Naive thymus-derived CD4-positive, alpha-beta T cell (primary cell): ENCODE data around the gene NGDN. TPM values are rescaled to one million over a fixed set of nuclear protein-coding genes. Genes with fewer than 3 reads are reported as not detected.

ENCODE experiments used
- ATAC-seq: fragments of 150-1000 bp; cut with Tn5 transposase; 2 replicates; pipeline ENCODE4 v1.10.0; 2021; ENCODE audit warnings: mild to moderate bottlenecking, moderate library complexity
- CTCF ChIA-PET: fragments of 350-600 bp; sonication (Branson Sonifier 250); formaldehyde crosslinking; loops from one replicate; lab custom pipeline; 2021; ENCODE audit warnings: antibody characterized with exemption; lab: Charles Lee
- POLR2A ChIA-PET: fragments of 350-600 bp; sonication (Branson Sonifier 250); formaldehyde crosslinking; loops from one replicate; lab custom pipeline; 2021; ENCODE audit warnings: antibody characterized with exemption, inconsistent platforms; lab: Charles Lee
- DNase-seq, 9 donors: peaks; one replicate each; pipeline versions ENCODE4 v3.0.0 to v3.0.0-alpha.2; 2020 to 2022; ENCODE audit warnings: mixed read lengths in 1 of 9
- H3K27ac ChIP-seq: one replicate; pipeline ENCODE4 v1.7.0; 2013; ENCODE audit warnings: mild to moderate bottlenecking, low read depth, low read length, moderate library complexity
- H3K27me3 ChIP-seq, 2 donors: one replicate each; pipeline ENCODE4 v1.7.0; 2013; ENCODE audit warnings: low read length in 2 of 2, mild to moderate bottlenecking in 2 of 2, moderate library complexity in 2 of 2; ENCODE audit not compliant: control insufficient read depth in 2 of 2, insufficient read depth in 2 of 2
- H3K36me3 ChIP-seq, 3 experiments: 1 replicate in 2 of 3; 2 replicates in 1 of 3; pipeline ENCODE4 v1.7.0; 2013; ENCODE audit warnings: low read length in 3 of 3, mild to moderate bottlenecking in 3 of 3, moderate library complexity in 1 of 3; ENCODE audit not compliant: insufficient read depth in 3 of 3, control insufficient read depth in 2 of 3
- H3K4me1 ChIP-seq, 2 donors: one replicate each; pipeline ENCODE4 v1.7.0; 2013; ENCODE audit warnings: low read length in 2 of 2, mild to moderate bottlenecking in 2 of 2, moderate library complexity in 1 of 2; ENCODE audit not compliant: control insufficient read depth in 2 of 2, insufficient read depth in 2 of 2
- H3K4me3 ChIP-seq: 2 replicates; pipeline ENCODE4 v1.7.0; 2013; ENCODE audit warnings: mild to moderate bottlenecking, low read length
- H3K9me3 ChIP-seq, 3 experiments: 1 replicate in 2 of 3; 2 replicates in 1 of 3; pipeline ENCODE4 v1.7.0; 2013; ENCODE audit warnings: low read length in 3 of 3; ENCODE audit not compliant: control insufficient read depth in 2 of 3
- H3K27ac Mint-ChIP-seq, 9 donors: one replicate each; pipeline ENCODE4 v1.8.0; 2020 to 2022; ENCODE audit warnings: mixed read lengths in 9 of 9, mild to moderate bottlenecking in 8 of 9, moderate library complexity in 5 of 9, inconsistent platforms in 2 of 9
- H3K27me3 Mint-ChIP-seq, 5 donors: one replicate each; pipeline ENCODE4 v1.8.0; 2021 to 2022; ENCODE audit warnings: mixed read lengths in 5 of 5, mild to moderate bottlenecking in 1 of 5
- H3K36me3 Mint-ChIP-seq, 5 donors: one replicate each; pipeline ENCODE4 v1.8.0; 2020 to 2022; ENCODE audit warnings: mixed read lengths in 5 of 5, mild to moderate bottlenecking in 3 of 5, inconsistent platforms in 1 of 5
- H3K4me1 Mint-ChIP-seq, 7 donors: one replicate each; pipeline ENCODE4 v1.8.0; 2020 to 2022; ENCODE audit warnings: mixed read lengths in 7 of 7, mild to moderate bottlenecking in 3 of 7, inconsistent platforms in 1 of 7
- H3K4me3 Mint-ChIP-seq, 10 donors: one replicate each; pipeline ENCODE4 v1.8.0; 2020 to 2022; ENCODE audit warnings: mild to moderate bottlenecking in 10 of 10, mixed read lengths in 10 of 10, moderate library complexity in 6 of 10, inconsistent platforms in 2 of 10
- H3K9me3 Mint-ChIP-seq, 11 donors: one replicate each; pipeline ENCODE4 v1.8.0; 2020 to 2022; ENCODE audit warnings: mixed read lengths in 11 of 11, mild to moderate bottlenecking in 4 of 11, inconsistent platforms in 1 of 11, moderate library complexity in 1 of 11
- intact Hi-C, 2 donors: fragments of 100-400 bp; cut with micrococcal nuclease; formaldehyde crosslinking; loops; one replicate each; pipeline ENCODE4 v1.15.1; 2023
- polyA plus RNA-seq, 2 donors: library from polyadenylated mRNA; unstranded; fragments of 300-500 nt; fragmentation: Illumina TruSeq; gene quantifications; one replicate each; pipeline ENCODE4 v1.2.3, GENCODE V29; 2021
- total RNA-seq, 6 experiments: library from RNA in 5 of 6; stranded (reverse) in 5 of 6; gene quantifications; 1 replicate in 5 of 6; 2 replicates in 1 of 6; pipeline ENCODE4 v1.2.3 and lab custom pipeline; 2021 to 2026

Gene NGDN
- total and polyA plus RNA-seq, 7 experiments from 2014 or later = 52.9 to 152 (median 93.9) TPM

DNA sequence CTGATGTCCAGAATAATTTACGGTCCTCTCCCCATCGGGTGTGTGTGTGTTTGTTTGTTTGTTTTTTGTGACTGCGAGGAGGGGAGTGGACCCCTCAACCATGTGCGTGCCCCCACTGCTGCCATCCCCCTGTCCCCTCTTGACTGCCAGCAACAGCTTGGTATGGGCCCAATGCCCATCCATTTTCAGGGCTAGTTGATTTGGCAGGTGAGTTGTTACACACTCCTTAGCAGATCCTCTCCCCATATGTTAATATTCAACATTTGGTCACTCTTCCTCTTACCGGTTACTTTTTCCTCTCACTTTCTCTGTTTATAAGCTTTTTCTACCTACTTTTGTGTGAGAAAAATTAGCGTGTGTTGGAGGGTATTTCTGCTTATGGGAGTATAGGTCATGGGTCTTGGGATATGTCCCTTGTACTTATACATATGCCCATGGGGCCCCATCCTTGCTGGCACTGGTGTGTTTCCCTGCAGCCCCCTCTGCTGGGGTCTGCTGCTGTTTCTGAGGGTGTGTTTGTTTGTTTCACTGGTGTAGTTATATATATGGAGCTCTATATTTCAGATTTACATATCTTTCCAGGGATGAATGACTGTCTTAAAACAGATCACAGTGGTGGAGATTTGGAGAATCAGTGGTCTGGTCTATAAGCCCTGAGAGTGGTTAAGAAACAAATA is 48.3 kb downstream of the NGDN start:
- H3K27ac ChIP-seq = no peak overlapping the region
- no peaks in the 10 kb centered on the region for H3K27me3 Mint-ChIP-seq
- CTCF ChIA-PET = no interaction called here

DNA sequence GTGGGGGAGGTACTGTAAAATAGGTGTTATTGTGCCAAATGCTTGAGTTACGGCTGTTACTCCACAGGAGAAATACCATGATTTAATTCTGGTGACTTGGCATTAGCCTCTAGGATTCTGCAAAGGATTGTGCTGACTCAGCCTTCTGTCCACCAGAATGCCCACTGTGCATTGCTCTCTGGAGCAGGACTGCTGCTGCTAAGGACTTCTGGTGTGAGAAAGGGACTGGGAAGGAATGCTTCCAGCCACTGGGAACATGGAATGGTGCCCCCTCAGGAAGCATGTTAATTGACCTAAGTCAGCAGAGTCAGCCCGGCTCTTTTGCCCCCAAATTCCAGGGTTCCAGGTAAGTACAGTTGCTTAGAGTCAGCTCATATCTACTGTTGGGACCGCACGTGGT is 49.2 kb downstream of the NGDN start:
- no peak for DNase-seq
- Mint-ChIP-seq H3K4me1 (peaks cover 0 to 5% (median 4%) of the 10 kb centered on the region in 7 donors), H3K36me3 (peaks cover 0 to 5% (median 0%) of the 10 kb centered on the region in 5 donors), H3K27me3 (no peaks in the 10 kb centered on the region), H3K9me3 (no peaks in the 10 kb centered on the region), H3K27ac (no peak overlapping the region), H3K4me3 (no peak overlapping the region)
- Histone ChIP-seq H3K36me3 (no peaks in the 10 kb centered on the region), H3K4me3 (no peak overlapping the region), H3K4me1 (no peaks in the 10 kb centered on the region), H3K27me3 (no peaks in the 10 kb centered on the region), H3K9me3 (no peaks in the 10 kb centered on the region), H3K27ac (no peak overlapping the region)
- ChIA-PET POLR2A (no interaction called here), CTCF (no interaction called here)
- ATAC-seq = no peak
- intact Hi-C loops = no loop called here

More for the DNA sequence above, 48.3 kb downstream of the NGDN start:
- Histone ChIP-seq H3K9me3 (no peaks in the 10 kb centered on the region), H3K27me3 (no peaks in the 10 kb centered on the region), H3K36me3 (no peaks in the 10 kb centered on the region), H3K4me1 (no peaks in the 10 kb centered on the region), H3K4me3 (no peak overlapping the region)
- H3K27ac Mint-ChIP-seq = no peak overlapping the region
- no peaks in the 10 kb centered on the region for H3K9me3 Mint-ChIP-seq
- intact Hi-C loops = no loop called here
- no peak overlapping the region for H3K4me3 Mint-ChIP-seq
- POLR2A ChIA-PET = no interaction called here
- peaks cover 0 to 6% (median 0%) of the 10 kb centered on the region in 5 donors for H3K36me3 Mint-ChIP-seq
- DNase-seq (no peak), ATAC-seq (no peak)
- H3K4me1 Mint-ChIP-seq = peaks cover 0 to 11% (median 8%) of the 10 kb centered on the region in 7 donors

DNA sequence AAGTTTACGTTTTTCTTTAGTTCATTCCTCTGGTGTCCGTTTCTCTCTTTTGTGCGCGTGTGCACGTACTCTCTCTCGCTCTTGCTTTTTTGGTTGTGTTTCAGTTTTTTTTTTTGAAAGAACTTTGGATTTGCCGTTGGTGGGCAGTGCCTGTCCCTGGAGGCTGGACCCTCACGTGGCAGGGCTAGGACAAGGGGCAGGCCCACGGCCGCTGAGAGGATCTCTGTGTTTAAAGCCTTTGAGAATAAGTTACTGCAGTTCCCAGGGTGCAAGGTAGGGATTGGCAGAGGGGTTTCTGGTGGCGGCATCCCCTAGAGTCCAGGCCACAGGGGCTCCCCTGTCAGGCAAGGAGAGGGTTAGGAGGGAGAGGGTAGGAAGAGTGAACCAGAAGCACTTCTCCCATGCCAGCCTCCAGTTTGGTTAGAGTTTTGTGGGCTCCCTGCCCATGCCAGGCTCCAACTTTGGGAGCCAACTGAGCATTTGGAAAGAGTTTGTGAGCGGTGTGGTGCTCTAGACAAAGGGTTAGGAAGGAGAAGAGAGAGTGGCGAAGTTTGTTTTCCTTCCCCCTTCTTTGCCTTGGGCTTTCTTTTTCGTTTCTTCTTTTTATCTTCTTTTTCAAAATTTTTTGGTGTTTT is 51.5 kb downstream of the NGDN start:
- ChIA-PET POLR2A (no interaction called here), CTCF (no interaction called here)
- H3K4me3 ChIP-seq = no peak overlapping the region
- no peaks in the 10 kb centered on the region for H3K4me1 ChIP-seq
- no peaks in the 10 kb centered on the region for H3K9me3 Mint-ChIP-seq
- H3K27ac ChIP-seq = no peak overlapping the region
- H3K4me1 Mint-ChIP-seq = peaks cover 0 to 2% (median 0%) of the 10 kb centered on the region in 7 donors
- no peaks in the 10 kb centered on the region for H3K36me3 Mint-ChIP-seq
- no peaks in the 10 kb centered on the region for H3K9me3 ChIP-seq
- H3K36me3 ChIP-seq = no peaks in the 10 kb centered on the region
- DNase-seq (no peak), ATAC-seq (no peak)
- no peaks in the 10 kb centered on the region for H3K27me3 Mint-ChIP-seq
- no peaks in the 10 kb centered on the region for H3K27me3 ChIP-seq
- H3K4me3 Mint-ChIP-seq = no peak overlapping the region
- H3K27ac Mint-ChIP-seq = peak overlapping the region in 1 of 9 donors; percentile 20
- intact Hi-C loops = no loop called here

DNA sequence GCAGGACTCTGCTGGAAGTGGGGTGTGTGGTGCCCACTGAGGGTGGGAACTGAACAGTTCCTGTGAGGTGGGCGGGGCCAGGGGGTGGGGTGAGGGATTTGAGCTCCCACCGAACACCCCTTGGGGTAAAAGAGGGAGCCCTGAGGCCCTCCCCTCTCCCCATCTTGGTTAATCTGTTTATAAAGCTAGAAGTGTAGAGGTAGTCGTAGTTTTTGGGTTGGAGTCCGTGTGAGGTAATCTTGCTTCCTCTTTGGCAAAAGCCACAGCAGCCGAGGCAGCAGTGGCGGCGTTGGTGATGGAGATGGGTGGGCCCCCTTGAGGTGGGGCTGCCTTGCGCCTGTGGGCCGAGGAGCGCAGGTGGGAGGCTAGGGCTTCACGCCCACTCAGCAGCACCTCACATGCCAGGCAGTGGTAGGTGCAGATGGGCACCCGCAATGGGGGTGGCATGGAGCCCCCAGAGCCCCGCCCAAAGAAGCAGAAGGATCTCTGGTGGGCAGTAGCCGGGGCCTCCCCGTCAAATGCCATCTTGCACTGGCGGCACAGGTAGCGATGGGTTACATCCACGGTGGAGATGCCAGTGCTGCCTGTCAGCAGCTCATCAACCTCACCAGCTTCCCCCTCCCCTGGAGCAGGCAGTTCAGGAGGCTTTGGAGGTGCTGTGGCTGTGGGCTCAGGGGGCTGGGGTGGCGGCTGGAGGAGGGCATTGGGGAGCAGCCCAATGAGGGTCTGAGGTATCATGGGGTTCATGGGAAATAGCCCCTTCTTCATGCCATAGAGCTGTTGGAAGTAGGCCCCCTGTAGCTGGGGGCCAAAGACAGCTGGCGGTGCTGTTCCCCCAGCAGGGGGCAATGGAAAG is 52.5 kb downstream of the NGDN start:
- no peaks in the 10 kb centered on the region for H3K27me3 Mint-ChIP-seq
- no peaks in the 10 kb centered on the region for H3K9me3 ChIP-seq
- H3K27ac ChIP-seq = no peak overlapping the region
- intact Hi-C loops = no loop called here
- H3K36me3 Mint-ChIP-seq = no peaks in the 10 kb centered on the region
- DNase-seq (no peak), ATAC-seq (no peak)
- H3K27me3 ChIP-seq = no peaks in the 10 kb centered on the region
- no peaks in the 10 kb centered on the region for H3K4me1 ChIP-seq
- H3K4me1 Mint-ChIP-seq = peaks cover 0 to 2% (median 0%) of the 10 kb centered on the region in 7 donors
- H3K4me3 ChIP-seq = no peak overlapping the region
- ChIA-PET CTCF (no interaction called here), POLR2A (no interaction called here)
- no peak overlapping the region for H3K27ac Mint-ChIP-seq
- H3K36me3 ChIP-seq = no peaks in the 10 kb centered on the region
- no peak overlapping the region for H3K4me3 Mint-ChIP-seq
- H3K9me3 Mint-ChIP-seq = no peaks in the 10 kb centered on the region

DNA sequence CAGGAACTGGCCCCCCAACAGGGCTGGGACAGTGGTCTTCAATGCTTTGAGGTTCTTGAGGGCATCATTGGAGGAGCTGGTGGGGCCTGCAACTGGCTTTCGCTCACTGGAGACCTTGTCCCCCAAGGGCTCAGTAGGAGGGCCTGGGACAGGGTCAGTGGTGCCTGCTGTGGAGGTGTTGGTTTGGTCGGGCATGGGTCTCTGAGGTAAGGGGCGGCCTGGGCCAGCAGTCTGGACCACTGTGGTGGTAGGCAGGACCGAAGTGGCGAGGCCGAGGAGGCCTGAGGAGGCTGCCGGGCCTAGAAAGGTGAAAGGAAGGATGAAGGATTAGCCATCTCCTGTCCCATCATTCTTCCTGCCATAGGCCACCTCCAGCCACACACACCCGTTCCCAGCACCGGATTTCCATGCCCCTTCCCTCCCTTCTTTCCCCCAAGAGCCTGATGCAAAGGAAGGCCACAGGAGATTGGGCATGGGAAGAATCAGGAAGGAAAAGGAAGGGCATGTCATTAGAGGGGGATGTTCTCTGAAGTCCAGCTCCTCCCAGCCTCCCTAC is 53.2 kb downstream of the NGDN start:
- no peaks in the 10 kb centered on the region for H3K36me3 ChIP-seq
- Mint-ChIP-seq H3K36me3 (no peaks in the 10 kb centered on the region), H3K4me1 (peaks cover 0 to 2% (median 0%) of the 10 kb centered on the region in 7 donors), H3K9me3 (no peaks in the 10 kb centered on the region), H3K27ac (peak overlapping the region in 1 of 9 donors; percentile 76), H3K27me3 (no peaks in the 10 kb centered on the region), H3K4me3 (no peak overlapping the region)
- DNase-seq (no peak), ATAC-seq (no peak)
- CTCF ChIA-PET = no interaction called here
- H3K9me3 ChIP-seq = no peaks in the 10 kb centered on the region
- no peak overlapping the region for H3K4me3 ChIP-seq
- no peaks in the 10 kb centered on the region for H3K4me1 ChIP-seq
- intact Hi-C loops = no loop called here
- POLR2A ChIA-PET = no interaction called here
- H3K27me3 ChIP-seq = no peaks in the 10 kb centered on the region
- no peak overlapping the region for H3K27ac ChIP-seq

DNA sequence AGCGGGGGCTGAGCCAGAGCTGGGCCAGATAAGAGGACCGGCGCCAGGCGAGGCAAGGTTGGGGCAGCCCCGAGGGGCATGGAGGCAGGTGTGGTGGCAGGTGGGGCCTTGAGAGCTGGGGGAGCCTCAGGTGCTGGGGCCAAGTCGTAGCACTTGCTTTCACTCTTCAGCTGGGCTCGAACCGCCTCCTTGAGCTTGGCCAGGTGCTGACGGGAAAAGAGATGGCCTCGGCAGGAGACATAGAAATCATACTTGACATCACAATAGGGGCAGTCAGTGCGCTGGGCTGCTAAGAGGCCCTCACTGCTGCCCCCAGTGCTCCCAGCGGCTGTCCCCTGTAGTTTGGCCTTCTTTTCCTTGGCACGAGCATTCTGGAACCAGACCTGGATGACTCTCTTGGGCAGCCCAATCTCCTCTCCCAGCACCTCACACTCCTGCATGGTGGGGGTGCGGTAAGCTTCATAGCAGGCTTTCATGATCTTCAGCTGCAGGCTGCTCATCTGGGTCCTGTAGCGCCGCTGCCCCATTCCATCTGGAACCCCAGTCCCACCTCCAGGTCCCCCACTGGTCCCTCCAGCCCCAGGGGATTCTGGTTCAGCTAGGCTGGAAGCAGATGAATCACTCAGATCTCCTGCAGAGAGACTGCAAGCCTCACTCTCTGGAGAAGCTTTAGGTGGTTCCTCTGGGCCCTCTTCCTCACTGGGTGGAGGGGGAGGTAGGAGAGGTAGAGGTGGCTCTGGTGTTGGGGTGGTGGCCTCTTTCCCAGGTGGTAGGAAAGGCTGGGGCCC is 53.9 kb downstream of the NGDN start:
- POLR2A ChIA-PET = no interaction called here
- no peak for ATAC-seq
- intact Hi-C loops = no loop called here
- Mint-ChIP-seq H3K4me1 (peaks cover 0 to 2% (median 0%) of the 10 kb centered on the region in 7 donors), H3K27ac (no peak overlapping the region), H3K9me3 (no peaks in the 10 kb centered on the region), H3K36me3 (no peaks in the 10 kb centered on the region), H3K4me3 (no peak overlapping the region), H3K27me3 (no peaks in the 10 kb centered on the region)
- Histone ChIP-seq H3K4me1 (no peaks in the 10 kb centered on the region), H3K9me3 (no peaks in the 10 kb centered on the region), H3K27ac (no peak overlapping the region), H3K4me3 (no peak overlapping the region), H3K36me3 (no peaks in the 10 kb centered on the region), H3K27me3 (no peaks in the 10 kb centered on the region)
- CTCF ChIA-PET = no interaction called here
- no peak for DNase-seq
